ENCODE data around the gene TCP11.

DNA sequence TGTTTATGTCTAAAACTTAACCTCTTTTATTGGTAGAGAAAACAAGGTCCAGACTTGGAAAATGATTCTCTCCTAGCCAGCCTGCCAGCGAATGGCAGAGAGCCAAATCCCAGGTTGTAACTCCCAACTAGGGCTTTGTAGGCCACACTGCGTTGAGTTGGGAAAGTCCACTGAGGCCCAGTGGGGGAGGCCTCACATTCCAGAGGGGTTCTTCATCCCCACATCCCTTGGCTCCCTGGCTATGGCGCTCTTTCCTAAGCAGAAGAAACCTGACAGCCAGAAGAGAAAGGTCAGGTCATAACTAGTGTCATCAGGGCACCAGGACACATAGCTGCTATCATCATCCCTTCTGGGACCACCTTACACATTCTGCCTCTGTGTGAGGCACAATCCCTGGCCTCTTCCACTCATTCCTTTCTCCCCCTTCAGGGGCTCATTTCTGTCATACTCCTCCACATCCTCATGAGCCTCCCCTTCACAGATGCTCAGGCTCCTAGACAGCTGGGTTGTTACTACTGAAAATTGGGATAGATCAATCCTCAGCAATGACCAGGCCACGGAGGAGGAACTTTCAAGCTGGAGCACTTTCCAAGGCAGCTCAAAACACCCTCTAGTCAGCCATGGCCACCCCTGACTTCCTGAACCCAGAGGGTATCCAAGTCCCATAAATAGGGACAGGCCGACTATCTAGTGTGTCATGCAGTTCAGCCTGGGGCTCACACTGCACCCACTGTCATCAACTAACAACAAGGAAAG, 48.6 kb downstream of the TCP11 start:
- TF ChIP-seq, protein P1, sequence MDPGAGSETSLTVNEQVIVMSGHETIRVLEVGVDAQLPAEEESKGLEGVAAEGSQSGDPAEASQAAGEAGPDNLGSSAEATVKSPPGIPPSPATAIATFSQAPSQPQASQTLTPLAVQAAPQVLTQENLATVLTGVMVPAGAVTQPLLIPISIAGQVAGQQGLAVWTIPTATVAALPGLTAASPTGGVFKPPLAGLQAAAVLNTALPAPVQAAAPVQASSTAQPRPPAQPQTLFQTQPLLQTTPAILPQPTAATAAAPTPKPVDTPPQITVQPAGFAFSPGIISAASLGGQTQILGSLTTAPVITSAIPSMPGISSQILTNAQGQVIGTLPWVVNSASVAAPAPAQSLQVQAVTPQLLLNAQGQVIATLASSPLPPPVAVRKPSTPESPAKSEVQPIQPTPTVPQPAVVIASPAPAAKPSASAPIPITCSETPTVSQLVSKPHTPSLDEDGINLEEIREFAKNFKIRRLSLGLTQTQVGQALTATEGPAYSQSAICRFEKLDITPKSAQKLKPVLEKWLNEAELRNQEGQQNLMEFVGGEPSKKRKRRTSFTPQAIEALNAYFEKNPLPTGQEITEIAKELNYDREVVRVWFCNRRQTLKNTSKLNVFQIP (CRISPR knock-in tag; IDR thresholded peaks at IDR 0.05; ENCODE audit: borderline replicate concordance, low read depth), result no peak
- no peak for TF ChIP-seq ZNF70 (CRISPR knock-in tag; IDR thresholded peaks at IDR 0.05)
